NCI-H2227 treated with DMSO at 0.1 percent for 48 hours (cell line): ENCODE data around the gene MYD88.
A peak's percentile ranks its signal among the peaks of the same experiment; 100 is the strongest.
"Not testable (repeated sequence)": the region's sequence is repeated elsewhere in the genome, so short reads cannot be mapped to it uniquely, and the experiment has no call there.

Experiments
- DNase-seq: peaks from one replicate; lab custom pipeline; 2025; lab: John Stamatoyannopoulos, UW

The MYD88 gene

GRCh38 chr3:38142959-38143358, 4.5 kb downstream of the MYD88 start:
- DNase-seq, result no peak

DNA sequence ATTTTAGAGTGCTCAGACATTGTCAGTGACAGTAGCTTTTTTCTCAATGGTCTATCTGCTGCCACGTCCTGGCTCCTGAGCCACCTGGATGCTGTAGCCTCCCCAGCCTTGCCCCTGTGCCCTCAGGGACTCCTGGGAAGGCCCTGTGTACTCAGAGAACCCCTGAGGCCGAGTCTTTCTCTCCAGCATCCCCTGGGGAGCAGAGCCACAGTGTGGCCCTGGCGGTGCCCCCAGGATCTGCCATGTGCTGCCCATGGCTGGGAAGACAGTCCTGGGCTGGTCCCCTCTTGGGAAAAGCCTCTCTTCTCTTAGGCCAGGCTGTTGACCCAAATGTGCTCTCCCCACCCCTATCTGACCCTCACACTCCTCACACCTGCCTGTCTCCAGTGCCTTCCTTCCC, 5.0 kb downstream of the MYD88 start:
- DNase-seq, result no peak

DNA sequence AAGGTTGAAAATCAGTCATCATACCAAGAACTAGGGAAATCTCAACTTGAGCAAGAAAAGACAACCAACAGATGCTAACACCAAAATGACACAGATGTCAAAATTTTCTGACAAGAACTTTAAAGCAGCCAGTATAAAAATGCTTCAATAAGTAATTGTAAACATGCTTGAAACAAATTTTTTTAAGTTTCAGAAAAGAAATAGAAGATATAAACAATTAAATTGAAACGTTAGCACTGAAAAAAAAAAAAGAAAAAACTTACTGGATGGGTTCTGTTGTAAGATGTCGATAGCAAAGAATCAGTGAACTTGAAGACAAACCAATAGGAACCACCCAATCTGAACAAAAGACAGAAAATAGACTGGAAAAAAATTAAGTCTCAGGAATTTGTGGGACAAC, 8.0 kb downstream of the MYD88 start:
- DNase-seq, result no peak

DNA sequence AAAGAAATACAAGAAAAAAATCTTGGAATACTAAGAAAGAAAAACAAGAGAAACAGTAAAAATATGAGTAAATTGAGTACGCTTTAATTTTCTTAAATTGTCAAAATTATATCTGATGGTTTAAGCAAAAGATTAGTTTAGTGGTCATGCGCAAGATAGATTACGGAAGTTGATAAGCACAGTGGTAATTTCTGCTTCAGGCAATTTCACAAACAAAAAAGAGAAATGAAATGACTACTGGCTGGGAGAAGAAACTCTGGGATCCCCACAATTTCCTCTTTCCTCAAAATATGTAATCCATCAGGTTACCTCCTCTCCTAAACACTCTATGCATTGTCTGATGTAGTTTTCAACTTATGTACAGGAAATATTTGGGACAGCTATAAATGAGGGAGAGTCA, 9.0 kb downstream of the MYD88 start:
- no peak for DNase-seq

GRCh38 chr3:38148311-38148882, 9.9 kb downstream of the MYD88 start:
- no peak for DNase-seq

DNA sequence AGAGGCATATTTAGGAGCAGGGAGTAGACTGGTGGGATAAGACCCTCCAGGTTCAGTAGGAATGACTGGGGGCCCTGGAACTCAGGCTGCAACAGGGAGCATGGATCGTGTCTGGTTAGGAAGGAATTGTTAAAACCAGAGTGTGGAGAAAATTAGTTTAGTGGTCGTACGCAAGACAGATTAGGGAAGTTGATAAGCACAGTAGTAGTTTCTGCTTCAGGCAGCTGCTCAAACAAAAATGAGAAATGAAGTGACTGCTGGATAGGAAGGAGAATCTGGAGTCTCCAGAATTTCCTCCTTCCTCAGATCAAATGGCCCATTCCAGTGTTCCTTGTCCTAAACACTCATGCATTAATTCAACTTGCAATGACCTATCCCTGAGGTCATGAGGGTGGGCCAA, 11.2 kb downstream of the MYD88 start:
- DNase-seq, result no peak

DNA sequence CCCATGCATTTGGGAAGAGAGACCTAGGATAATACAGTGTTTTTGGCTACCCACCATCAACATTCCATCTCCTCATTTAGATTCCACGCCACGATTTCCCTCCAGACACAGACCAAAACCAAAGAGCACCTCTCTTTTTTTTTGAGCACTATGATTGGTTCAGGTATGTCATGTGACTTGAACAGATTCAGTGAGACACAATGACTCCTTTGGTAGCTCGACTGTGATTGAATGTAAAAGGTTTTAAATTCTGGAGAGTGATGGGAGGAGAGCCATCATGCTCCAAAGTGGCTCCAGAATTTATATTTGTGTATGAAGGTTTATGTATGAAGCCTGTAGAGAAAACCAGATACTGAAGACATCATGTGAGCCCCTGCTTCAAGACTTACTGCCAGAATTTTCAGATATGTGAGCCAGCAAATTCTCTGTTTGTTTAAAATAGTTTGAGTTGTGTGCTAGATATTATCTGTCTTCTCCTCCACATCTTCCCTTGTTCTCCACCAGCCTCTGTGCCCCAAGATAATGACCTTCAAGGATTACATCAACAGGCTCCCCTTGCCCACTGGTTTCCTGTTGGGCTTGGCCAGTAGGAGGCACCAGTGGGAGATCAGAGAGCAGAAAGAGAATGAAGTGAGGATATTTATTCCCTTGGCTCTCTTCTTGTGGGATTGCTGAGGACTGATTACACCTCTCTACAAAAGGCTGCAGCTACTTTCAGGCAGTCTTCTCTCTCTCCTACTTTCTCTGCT, 12.5 kb downstream of the MYD88 start:
- DNase-seq, result no peak

GRCh38 chr3:38151667-38152265, 13.3 kb downstream of the MYD88 start:
- no peak for DNase-seq

DNA sequence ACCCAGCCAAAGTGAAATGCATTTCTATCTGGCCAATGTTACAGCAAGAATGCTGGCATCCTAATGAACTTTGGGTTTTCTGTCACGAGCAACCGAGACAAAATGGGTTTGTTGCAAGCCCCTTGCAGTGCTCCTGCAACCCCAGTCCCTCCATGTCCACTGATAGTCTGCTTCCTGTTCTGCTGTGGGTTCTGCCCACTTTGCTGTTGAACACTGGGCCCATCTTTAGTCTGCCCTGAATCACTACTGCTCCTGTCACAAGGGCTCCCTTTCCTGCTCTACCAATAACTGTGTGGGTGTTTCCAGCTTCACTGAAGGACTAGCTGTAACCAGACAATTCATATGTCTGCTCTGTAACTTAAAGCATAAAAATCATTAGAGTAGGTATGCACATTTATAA, 14.1 kb downstream of the MYD88 start:
- DNase-seq, result no peak

GRCh38 chr3:38153221-38153620, 14.8 kb downstream of the MYD88 start:
- no peak for DNase-seq

DNA sequence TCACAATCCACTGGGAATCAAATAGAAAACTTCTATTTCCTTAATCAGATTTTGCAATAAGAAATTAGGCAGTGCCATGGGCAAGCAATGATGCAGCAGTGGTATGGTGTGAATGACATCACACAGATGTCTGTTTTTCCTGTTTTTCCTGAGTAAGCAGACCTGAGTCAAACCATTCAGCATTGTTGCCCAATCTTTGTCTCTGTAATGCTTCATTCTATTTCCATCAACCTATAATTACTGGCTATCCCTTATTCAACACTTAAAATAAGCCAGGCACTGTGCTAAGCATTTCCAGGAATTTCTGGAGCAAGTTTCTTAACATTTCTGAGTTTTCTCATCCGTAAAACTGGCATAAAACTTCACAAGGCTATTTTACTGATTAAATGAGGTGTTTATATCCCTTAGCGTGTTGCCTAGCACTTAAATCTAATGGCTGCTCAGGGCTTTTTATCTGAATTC, 15.6 kb downstream of the MYD88 start:
- DNase-seq, result peak; percentile 39

DNA sequence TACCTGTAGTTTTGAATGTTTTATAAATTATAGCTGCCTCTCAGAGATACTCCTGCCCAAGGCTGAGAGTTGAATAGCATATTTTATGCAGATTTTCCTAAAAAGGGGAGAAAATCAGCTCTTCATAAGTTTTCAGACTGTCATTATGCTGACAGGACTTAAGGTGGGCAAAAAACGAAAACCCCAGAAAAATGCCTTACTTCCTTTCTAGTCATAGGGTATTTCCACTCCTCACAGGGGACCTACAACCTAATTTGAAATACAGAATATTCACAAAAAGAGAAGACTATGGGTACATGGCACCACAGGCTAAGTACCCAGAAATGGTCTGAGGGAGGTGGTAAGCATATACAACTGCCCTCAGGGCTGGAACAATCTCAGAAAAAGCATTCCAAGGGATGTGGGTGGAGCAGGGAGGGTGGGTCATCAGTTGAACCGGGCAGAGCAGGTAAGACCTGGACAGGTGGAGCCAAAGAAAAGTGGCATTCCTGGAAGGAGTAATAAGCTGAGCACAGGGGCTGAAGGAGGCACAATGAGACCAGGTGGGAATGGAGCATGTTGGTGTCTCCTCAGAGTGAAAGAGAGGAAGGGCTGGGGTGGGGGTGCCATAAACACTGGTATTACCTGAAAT, 16.3 kb downstream of the MYD88 start:
- DNase-seq, result no peak

DNA sequence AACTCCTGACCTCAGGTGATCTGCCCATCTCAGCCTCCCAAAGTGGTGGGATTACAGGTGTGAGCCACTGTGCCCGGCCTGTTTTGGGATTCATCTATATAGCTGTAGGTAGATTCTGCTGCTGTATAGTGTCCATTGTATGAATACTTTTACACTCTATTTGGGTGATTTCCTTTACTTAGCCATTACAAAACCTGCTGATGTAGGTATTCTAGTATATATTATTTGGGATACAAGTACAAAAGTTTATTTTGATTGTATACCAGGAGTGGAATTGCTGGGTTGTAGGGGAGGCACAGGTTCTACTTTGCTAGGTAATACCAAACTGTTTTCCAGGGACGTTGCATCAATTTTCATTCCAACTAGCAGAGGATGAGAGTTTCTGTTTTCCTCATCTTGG, 17.4 kb downstream of the MYD88 start:
- no peak for DNase-seq

GRCh38 chr3:38157117-38157516, 18.7 kb downstream of the MYD88 start:
- DNase-seq, result no peak

DNA sequence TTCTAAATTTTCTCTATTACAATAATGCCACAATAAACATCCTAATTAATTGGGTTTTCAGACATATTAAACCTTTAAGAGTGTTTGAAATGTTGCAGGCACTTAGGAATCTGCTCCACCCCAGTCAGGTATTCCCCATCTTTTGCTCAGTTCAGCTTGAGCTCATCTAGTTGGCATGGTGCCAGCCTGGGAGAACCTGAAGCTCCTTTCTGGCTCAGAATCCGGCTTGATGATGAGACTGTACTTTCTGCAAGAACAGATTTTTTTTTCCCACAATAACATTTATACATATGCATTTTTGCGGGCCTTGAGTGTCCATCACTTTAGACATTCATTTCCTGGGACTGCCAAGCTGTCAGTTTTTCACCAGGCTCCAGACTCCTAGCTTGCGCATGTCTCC, 19.1 kb downstream of the MYD88 start:
- peak; percentile 32 for DNase-seq

GRCh38 chr3:38158472-38158871, 20.0 kb downstream of the MYD88 start:
- no peak for DNase-seq

DNA sequence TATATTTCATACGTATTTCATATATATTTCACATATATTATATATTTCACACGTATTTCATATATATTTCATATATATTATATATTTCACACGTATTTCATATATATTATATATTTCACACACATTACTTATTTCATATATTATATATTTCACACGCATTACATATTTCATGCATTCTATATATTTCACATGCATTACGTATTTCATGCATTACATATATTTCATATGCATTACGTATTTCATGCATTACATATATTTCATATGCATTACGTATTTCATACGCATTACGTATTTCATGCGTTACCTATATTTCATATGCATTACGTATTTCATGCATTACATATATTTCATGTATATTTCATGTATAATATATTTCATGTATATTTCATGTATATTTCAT, 22.2 kb downstream of the MYD88 start:
- DNase-seq, result not testable (repeated sequence)

DNA sequence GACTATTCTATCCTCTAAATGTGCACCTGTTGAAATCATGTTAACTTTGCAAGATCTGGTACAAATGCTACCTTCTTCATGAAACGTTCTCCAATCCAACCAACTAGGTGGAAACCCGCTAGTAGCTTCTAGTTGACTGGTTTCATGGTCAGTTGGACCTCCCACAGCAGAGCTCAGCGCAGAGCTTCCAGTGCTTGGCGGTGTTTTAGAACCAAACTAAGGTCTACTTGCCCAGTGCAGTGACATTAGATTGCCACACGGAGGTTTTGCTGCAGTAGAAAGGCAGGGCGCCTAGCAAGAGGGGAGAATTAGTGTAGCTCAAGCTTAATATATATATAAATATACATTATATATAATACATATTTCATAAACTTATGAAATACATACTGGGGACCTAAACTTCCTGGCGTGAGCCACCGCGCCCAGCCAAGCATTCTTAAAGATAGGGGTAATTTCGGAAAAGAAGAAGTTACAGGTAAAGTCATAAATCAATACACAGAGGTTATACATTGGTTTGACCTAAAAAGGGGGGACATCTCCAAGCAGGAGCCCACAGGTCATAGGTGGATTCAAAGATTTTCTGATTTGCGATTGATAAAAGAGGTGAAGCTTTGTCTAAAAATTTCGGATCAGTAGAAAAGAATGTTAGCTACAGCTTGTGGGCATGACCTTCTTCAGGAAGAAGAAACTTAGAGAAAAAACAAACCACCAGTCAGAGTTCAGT, 24.8 kb downstream of the MYD88 start:
- DNase-seq, result no peak

DNA sequence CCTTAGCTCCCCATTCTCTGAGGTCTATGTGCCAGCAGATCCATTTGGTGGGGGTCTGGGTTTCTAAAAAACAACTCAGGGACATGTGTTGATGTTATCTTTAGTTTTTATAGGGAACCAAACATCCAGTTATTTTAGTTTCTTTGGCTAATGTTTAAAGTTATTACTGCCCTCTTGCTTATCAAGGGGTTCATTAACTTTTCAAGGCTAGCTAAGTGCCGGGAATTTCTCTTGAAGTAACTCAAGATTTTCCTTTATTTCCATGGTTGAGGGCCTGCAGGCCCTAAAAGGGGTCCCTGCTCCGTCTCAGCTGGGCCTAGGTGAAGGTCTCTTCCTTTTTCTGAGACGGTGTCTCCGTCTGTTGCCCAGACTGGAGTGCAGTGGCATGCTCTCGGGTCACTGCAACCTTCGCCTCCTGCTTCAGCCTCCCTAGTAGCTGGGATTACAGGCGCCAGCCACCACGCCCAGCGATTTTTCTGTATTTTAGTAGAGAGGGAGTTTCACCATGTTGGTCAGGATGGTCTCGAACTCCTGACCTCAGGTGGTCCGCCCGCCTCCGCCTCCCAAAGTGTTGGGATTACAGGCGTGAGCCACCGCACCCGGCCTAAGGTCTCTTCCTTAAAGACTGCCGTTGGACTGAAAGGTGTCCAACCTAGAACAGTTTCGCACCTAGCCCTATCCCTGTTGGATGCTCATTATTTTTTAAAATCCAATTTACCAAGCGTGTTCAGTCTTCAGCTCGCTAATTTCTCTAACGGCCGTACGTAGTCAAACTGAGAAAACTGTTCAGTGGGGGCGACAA, 25.6 kb downstream of the MYD88 start:
- no peak for DNase-seq

DNA sequence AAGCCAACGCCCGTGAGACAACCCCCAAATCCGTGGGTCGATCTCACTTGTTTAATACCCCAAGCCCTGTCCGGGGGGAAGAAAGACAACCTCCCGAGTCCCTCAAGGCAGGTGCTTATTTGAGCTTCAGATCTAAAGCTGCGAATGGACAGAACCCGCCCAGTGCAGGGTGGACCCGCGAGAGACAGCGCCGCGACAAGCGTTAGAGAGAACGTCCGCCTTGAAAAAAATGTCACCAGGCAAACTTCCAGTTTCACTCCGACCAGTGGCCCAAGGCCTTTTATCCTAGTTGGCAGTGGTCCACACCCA, 26.1 kb downstream of the MYD88 start:
- no peak for DNase-seq

DNA sequence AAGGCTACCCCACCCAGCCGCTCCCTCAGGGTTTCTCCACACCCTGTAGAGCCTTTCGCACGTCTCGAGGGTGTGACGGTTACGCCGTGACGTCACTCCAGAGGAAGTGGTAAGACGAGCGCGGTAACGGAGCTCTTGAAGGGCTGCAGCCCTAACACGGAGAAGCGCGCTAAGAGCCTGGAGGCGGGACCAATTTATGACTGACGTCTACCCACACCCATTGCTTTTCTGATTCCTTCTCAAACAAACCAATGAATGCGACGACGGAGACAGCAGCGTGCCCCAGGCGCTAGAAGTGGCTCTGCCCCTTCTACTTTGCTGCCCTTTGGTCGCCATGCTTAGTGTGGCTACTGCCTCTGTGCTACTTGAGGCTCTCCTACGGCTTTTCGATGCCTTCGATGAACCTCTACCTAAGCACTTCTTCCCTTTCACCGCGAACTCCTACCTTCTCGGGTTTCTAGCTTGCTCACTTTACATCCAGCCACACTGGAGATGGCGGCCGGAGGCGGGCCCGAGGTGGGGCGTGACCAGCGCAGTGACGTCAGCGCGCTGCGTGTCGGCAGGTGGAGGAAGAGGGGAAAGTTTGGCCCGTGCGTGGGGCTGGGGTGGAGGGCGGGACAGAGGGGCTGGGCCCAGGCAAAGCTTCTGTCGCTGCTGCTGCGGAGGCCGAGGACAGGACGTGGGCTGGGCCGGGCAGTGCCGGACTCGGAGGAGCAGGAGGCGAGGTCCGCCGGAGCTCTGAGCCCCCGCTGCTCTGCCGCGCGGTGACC, 26.7 kb downstream of the MYD88 start, which contains the start of gene OXSR1:
TSS of gene OXSR1 (plus strand) at position 586 of the 770 bp plus-strand sequence. CDS start 340 bp downstream, outside the sequence.
- peak; percentile 98 for DNase-seq
